HG03159 (cell line): ENCODE measurements around the gene P2RX6.
"Not testable (repeated sequence)": the region's sequence is repeated elsewhere in the genome, so short reads cannot be mapped to it uniquely, and the experiment has no call there.

Source experiments
- ATAC-seq: cut with Tn5 transposase; IDR thresholded peaks from one replicate; pipeline ENCODE4 v1.9.1; 2021; ENCODE audit warnings: mild to moderate bottlenecking, moderate library complexity; ENCODE audit not compliant: unreplicated experiment

Gene P2RX6

GRCh38 chr22:20993304-20994127 lies 21.4 kb upstream of the P2RX6 start:
- ATAC-seq = no peak

- no peak for ATAC-seq
Measured at GRCh38 chr22:20994128-20994901, 20.6 kb upstream of the P2RX6 start.

- ATAC-seq = no peak
Measured at GRCh38 chr22:20994902-20995241, 20.1 kb upstream of the P2RX6 start.

GRCh38 chr22:20995329-20996030 lies 19.5 kb upstream of the P2RX6 start:
- no peak for ATAC-seq

GRCh38 chr22:20996031-20996410 lies 18.9 kb upstream of the P2RX6 start:
- ATAC-seq = no peak

- no peak for ATAC-seq
Measured at GRCh38 chr22:20996598-20997535, 18.1 kb upstream of the P2RX6 start.

GRCh38 chr22:20997536-20998257 lies 17.3 kb upstream of the P2RX6 start:
- ATAC-seq = no peak

- no peak for ATAC-seq
Measured at GRCh38 chr22:20998411-20999336, 16.3 kb upstream of the P2RX6 start.

- ATAC-seq = no peak
Measured at GRCh38 chr22:20999350-21000206, 15.4 kb upstream of the P2RX6 start.

- no peak for ATAC-seq
Measured at GRCh38 chr22:21000207-21000986, 14.6 kb upstream of the P2RX6 start.

- no peak for ATAC-seq
Measured at GRCh38 chr22:21000987-21001600, 13.9 kb upstream of the P2RX6 start.

GRCh38 chr22:21001601-21002325 lies 13.2 kb upstream of the P2RX6 start, which contains the start of gene THAP7:
Gene THAP7, minus strand, starts transcription at chr22:21002118. Its CDS starts 207 bp downstream, at chr22:21001911.
- peak; percentile 81 for ATAC-seq

GRCh38 chr22:21003782-21004181 lies 11.2 kb upstream of the P2RX6 start:
- no peak for ATAC-seq

- not testable (repeated sequence) for ATAC-seq
Measured at GRCh38 chr22:21009208-21009607, 5.8 kb upstream of the P2RX6 start.

- ATAC-seq = no peak
Measured at GRCh38 chr22:21009638-21010425, 5.1 kb upstream of the P2RX6 start.
